Cardiac septum (tissue), 1 donor: ENCODE data around the gene P2RX7. TPM values are rescaled to one million over a fixed set of nuclear protein-coding genes. Genes with fewer than 3 reads are reported as not detected.
"Not testable (repeated sequence)": the region's sequence is repeated elsewhere in the genome, so short reads cannot be mapped to it uniquely, and the experiment has no call there.

Source experiments
- DNase-seq: peaks from one replicate; pipeline ENCODE4 v3.0.0-alpha.2; 2020; ENCODE audit warnings: low spot score
- intact Hi-C: fragments of 100-400 bp; cut with DNase I; formaldehyde crosslinking; loops from one replicate; pipeline ENCODE4 v1.14.0; 2022
- total RNA-seq: library from RNA; stranded (reverse); fragmentation: NEBNext Ultra II Directional; extraction: Animal tissue kit (Norgen Biotek cat#: 25700); gene quantifications from one replicate; pipeline ENCODE4 v1.2.1, GENCODE V29; 2021
- donor health status: DM: no; HTN: no; CAD: no.

P2RX7 gene
- total RNA-seq, 1 donor from 2014 or later: 0.65 TPM

DNA sequence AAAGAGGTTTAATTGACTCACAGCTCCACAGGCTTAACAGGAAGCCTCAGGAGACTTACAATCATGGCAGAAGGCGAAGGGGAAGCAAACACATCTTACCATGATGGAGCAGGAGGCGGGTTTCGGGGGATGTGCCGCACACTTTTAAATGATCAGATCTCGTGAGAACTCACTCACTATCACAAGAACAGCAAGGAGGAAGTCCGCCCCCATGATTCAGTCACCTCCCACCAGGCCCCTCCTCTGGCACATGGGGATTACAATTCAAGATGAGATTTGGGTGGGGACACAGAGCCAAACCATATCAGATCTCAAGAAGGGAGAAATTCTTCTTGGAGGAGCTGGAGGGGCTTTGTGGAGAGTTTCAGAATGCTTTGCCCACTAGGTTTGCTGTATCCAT, 32.2 kb downstream of the P2RX7 start:
- DNase-seq, intact Hi-C loops: not testable (repeated sequence)

DNA sequence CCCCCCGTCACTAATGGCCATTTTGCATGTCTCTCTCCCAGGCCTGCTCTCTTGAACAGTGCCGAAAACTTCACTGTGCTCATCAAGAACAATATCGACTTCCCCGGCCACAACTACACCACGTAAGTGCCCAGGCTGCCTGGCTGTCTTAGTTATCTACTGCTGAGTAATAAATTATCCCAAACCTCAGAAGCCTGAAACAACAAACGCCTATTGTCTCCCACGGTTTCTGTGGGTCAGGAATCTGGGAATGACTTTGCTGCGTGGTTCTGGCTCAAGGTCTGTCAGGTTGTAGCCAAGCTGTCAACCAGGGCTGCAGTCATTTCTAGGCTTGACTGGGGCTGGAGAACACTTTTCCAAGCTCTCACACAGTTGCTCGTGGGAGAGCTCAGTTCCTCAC, 32.6 kb downstream of the P2RX7 start:
- no peak for DNase-seq
- intact Hi-C loops: no loop called here

DNA sequence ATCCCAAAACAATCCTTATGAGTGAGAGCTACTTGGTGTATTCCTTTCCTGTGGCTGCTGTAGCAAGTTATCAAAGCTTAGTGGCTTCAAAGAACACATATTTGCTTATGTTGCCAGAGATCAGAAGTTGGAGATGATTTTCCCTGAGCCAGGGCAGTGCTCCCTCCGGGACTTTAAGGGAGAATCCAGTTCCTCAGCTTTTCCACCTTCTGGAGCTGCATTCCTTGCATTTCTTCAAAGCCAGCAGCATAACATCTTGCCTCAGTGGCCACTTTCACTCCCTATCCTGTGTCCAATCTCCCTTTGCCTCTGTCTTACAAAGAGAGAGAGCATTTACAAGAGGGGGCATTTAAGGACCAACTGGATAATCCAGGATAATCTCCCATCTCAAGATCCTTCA, 33.7 kb downstream of the P2RX7 start:
- intact Hi-C loops: no loop called here
- DNase-seq: no peak

DNA sequence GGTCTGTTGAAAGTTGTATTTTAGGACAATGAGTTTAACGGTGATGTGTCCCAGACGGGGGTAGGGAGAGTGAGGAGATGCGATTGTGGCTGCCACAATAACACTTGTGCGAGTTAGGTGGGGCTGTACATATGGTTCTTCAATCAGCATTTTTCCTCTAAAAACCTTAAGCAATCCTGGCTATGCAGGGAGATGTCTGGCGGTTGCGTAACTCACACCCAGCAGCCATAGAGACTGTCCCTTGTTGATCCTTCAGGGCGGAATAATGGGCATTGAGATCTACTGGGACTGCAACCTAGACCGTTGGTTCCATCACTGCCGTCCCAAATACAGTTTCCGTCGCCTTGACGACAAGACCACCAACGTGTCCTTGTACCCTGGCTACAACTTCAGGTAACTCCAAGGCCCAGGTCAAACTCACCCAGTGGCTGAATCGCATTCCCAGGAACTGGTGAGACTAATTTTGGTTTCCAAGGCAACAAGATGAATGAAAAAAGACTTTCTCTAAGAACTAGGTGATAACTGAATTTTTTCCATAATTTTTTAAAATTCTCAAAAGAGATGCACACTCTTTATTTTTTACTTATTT, 34.6 kb downstream of the P2RX7 start:
- intact Hi-C loops: no loop called here
- DNase-seq: no peak

DNA sequence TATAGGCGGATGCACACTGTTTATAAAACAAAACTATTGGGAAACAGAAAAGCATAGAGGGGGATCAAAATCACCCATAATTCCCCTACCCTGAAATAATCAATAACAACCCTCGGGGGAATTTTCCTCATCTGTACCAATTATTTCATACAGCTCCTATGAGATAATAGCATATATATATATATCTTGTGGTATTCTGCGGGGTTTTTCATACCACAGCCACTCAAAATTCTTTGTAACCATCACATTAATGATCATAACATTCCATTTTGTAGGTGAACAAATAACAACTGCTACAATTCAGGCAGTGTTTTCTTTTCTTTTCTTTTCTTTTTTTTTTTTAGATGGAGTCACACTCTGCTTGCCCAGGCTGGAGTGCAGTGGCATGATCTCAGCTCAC, 35.3 kb downstream of the P2RX7 start:
- intact Hi-C loops: no loop called here
- no peak for DNase-seq

DNA sequence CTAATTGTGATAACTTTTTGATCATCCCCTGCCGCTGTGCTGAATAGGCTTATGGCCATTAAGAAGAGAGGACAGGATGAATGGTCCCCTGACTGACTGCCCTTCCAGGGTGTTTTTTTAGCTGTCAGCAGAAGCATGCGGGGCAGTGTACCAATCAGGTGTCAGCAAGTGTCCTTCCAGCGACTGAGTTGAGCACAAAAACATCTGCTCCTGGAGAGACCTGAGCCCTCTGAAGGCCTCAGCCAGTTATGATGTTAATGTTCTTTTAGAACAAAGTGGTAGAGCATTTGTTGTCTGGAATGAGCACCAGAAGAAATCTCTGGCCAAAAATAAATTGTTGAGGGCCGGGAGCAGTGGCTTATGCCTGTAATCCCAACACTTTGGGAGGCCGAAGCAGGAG, 37.5 kb downstream of the P2RX7 start:
- no peak for DNase-seq
- intact Hi-C loops: no loop called here

DNA sequence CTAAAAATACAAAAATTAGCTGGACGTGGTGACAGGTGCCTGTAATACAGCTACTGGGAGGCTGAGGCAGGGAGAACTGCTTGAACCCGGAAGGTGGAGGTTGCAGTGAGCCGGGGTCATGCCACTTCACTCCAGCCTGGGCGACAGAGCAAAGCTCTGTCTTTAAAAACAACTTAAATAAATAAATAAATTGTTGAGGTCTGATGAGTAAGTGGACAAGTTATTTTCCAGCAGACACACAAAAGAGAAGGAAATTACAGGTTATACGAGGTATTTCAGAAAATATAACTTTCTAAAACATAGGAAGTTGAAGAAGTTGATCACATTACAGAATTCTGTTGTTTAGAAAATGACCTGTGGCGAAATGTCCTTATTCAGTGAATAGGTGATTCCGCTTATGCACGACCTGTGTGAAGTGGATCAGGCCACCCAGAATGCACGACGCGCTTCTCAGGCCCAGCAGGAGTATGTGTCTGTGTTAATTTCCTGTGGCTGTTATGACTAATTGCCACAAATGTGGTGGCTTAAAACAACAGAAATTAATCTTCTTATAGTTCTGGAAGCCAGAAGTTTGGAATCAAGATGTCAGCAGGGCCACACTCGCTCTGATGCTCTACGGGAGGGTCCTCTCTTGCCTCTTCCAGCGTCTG, 38.1 kb downstream of the P2RX7 start:
- intact Hi-C loops: no loop called here
- peak; percentile 7 for DNase-seq

DNA sequence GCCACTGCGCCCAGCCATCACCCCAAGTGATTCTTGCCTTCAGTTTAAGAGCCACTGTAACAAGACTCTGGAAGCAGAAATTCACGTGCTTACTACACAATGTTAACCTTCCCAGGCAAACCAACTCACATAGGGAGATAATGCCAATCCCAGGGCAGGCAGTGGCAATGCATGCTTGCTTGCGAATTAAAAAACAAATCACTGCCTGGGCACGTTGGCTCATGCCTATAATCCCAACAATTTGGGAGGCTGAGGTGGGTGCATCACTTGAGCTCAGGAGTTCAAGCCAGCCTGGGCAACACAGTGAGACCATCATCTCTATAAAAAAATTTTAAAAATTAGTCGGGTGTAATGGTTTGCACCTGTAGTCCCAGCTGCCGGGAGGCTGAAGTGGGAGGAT, 39.5 kb downstream of the P2RX7 start:
- intact Hi-C loops: no loop called here

DNA sequence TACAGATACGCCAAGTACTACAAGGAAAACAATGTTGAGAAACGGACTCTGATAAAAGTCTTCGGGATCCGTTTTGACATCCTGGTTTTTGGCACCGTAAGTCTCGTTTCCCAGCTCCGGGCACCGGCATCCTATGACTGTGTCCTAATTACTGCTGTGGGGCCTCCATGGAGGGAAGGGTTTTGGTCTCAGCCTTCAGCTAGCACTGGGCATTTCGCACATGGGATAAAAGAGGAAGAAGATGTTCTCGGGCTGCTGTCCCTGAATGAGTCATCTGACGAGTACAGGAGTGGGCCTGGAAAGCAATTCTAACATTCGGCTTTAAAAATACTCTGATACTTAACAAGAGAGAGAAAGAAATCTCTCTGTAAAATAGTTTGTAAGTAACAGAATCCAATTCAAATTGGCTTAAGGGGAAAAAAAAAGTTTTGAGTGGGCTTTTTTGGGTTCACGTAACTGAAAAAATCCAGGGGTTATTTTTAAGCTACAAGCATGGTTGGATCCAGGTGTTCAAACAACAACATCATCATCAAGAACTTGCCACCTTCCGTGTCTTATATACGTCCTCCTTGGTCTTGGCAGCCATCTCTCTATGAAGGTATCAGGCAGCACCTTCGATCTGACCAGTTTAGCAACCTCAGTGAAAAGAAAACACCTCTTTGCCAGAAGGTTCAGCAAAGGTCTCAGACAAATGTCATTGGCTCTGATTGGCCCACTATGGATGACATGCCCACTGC, 42.9 kb downstream of the P2RX7 start:
- no peak for DNase-seq
- intact Hi-C loops: no loop called here

More for the DNA sequence above, 39.5 kb downstream of the P2RX7 start:
- DNase-seq: peak; percentile 55

DNA sequence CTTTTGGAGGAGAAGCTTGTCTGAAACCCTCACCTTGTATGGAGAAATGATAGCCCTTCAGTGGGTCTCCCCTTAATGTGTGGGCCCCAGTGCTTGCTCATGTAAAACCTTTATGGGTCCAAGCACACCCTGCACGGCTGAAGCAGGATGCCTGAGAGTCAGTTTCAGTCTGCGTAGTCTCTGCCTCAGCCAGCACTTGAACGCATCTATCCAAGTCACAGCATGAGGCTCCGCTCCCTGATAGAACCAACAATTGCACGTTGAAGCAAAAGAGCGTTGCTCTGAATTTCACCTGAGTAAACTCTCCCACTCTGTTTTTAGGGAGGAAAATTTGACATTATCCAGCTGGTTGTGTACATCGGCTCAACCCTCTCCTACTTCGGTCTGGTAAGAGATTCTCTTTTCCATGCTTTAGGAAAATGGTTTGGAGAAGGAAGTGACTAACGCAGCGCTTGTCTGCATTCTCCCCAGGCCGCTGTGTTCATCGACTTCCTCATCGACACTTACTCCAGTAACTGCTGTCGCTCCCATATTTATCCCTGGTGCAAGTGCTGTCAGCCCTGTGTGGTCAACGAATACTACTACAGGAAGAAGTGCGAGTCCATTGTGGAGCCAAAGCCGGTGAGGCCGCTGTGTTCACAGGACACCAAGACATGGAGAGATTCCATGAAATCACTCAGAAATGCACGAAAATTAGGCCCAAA, 44.3 kb downstream of the P2RX7 start:
- DNase-seq: no peak
- intact Hi-C loops: no loop called here

DNA sequence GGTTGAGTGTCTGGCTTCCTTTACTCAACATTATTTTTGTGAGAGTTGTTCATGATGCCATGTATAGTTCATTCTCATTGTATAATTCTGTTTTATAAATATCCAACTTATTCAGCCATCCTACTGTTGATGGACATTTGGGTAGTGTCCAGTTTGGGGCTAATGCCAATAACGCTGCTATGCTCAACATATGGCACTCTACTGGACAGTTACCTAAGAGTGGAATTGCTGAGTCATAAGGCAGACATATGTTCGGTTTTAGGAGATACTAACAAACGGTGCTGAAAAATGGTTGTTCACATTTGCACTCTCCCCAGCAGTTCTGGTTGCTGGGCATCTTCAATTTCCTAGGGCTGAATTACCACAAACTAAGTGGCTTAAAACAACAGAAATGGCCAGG, 48.5 kb downstream of the P2RX7 start:
- intact Hi-C loops: no loop called here
- no peak for DNase-seq

DNA sequence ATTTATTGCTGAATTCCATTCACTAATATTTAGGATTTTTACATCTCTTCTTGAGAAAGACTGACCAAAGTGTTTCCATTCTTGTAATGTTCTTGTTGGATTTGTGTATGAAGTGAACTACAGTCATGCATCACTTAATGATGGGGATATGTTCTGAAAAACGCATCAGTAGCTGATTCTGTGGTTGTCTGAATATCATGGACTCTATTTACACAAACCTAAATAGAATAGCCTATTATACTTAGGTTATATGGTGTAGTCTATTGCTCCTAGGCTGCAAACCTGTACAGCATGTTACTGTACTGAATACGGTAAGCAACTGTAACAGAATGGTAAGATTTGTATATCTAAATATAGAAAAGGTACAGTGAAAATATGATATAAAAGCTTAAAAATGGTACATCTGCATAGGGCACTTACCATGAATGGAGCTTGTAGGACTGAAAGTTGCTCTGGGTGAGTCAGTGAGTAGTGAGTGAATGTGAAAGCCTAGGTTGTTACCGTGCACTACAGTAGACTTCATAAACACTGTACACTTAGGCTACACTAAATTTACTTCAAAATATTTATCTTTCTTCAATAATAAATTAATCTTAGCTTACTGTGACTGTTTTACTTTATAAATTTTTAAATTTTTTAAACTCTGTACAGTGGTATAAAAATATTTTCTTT, 49.7 kb downstream of the P2RX7 start:
- intact Hi-C loops: no loop called here
- no peak for DNase-seq

DNA sequence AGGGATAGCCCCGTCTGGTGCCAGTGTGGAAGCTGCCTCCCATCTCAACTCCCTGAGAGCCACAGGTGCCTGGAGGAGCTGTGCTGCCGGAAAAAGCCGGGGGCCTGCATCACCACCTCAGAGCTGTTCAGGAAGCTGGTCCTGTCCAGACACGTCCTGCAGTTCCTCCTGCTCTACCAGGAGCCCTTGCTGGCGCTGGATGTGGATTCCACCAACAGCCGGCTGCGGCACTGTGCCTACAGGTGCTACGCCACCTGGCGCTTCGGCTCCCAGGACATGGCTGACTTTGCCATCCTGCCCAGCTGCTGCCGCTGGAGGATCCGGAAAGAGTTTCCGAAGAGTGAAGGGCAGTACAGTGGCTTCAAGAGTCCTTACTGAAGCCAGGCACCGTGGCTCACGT, 51.7 kb downstream of the P2RX7 start:
- intact Hi-C loops: no loop called here
- DNase-seq: no peak

DNA sequence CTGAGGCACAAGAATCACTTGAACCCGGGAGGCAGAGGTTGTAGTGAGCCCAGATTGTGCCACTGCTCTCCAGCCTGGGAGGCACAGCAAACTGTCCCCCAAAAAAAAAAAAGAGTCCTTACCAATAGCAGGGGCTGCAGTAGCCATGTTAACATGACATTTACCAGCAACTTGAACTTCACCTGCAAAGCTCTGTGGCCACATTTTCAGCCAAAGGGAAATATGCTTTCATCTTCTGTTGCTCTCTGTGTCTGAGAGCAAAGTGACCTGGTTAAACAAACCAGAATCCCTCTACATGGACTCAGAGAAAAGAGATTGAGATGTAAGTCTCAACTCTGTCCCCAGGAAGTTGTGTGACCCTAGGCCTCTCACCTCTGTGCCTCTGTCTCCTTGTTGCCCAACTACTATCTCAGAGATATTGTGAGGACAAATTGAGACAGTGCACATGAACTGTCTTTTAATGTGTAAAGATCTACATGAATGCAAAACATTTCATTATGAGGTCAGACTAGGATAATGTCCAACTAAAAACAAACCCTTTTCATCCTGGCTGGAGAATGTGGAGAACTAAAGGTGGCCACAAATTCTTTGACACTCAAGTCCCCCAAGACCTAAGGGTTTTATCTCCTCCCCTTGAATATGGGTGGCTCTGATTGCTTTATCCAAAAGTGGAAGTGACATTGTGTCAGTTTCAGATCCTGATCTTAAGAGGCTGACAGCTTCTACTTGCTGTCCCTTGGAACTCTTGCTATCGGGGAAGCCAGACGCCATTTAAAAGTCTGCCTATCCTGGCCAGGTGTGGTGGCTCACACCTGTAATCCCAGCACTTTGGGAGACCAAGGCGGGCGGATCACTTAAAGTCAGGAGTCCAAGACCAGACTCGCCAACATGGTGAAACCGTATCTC, 52.6 kb downstream of the P2RX7 start:
- no peak for DNase-seq
- intact Hi-C loops: no loop called here

DNA sequence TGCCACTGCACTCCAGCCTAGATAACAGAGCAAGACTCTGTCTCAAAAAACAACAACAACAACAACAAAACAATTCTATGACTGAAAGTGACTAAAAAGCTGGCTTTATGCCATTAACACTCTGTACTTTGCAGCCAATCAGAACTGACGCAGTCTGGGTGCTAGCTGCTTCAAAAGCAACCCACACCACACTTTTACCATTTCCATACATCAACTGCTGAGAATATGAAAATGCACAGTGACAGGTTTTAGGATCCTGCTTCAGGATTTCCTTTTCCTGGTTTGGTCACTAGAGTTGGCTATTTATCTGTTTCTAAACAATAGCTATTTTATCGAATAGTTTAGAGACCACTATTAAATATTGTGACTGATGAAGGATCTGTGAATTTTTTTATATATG, 54.1 kb downstream of the P2RX7 start:
- intact Hi-C loops: no loop called here
- no peak for DNase-seq

DNA sequence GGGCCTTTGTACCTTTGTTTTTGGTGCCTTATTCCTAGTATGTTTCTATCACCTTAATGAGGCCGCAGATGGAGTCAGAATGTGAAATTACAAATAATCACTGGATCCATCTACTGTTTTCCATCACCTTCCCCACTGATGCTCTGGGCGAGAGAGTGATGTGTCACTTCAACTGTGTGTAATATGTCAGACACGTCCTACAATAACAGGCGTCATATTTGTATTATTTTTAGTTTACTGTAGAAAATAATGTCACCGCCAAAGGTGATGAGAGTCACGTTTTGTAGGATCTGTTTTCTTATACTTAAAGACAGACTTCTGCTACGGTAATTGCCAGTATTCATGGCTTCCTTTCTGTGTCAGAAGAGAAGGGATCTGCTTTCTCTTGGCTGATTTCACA, 54.8 kb downstream of the P2RX7 start:
- intact Hi-C loops: no loop called here
- DNase-seq: no peak

DNA sequence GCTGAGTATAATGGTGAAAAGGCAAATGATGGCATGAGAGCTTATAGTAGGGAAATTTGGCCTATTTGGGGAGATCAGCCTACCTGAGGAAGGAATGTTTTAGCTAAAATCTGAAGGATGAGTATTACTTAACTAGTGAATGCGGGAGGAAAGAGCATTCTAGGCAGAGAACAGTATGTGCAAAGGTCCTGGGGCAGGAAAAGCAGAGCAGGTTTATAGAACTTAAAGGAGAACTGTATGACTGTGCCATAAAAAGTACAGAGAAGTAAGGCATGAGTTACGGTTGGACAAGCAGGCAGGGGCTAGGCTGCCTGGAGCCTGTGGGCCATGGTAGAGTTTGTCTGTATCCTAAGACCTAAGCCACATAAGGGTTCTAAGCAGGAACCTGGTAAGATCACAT, 55.6 kb downstream of the P2RX7 start:
- intact Hi-C loops: no loop called here

DNA sequence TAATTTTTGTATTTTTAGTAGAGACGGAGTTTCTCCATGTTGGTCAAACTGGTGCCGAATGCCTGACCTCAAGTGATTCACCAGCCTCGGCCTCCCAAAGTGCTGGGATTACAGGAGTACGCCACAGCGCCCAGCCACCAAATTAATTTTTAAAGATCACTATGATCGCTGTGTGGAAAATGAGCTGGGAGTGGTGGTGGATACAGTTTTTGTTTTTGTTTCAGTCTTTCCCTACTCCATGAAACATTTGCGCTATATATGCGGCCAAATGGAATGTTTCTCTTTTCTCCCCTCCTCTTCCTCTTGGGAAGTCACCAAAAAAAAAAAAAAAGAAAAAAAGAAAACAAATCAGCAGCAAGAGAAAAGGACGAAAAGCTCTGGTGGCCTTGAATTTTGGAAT, 56.5 kb downstream of the P2RX7 start:
- no peak for DNase-seq

More for the DNA sequence above, 55.6 kb downstream of the P2RX7 start:
- no peak for DNase-seq

DNA sequence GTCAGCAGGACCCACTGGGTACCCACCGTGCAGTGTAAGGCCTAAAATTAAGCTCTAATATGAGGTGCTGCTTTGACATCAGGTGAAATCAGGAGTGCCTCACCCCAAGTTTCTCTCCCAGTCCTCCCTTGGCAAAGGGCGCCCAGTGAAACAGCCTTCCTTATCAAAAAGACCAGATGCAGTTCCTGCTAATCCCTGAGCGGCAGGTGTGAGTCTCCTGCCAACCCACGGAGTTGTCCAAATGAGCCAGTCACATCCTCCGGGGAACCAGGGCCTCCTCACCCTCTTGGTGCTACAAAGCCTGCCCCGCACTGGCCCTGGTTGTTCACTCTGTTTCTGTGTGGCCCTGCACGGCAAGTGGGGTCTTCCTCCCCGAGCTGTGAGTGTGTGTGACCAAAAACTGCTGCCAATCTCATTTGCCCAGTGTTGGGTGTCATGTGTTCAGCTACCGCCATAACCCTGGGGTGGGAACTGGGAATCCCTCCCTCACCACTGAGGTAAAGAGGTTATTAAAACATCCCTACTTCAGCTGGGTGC, 57.0 kb downstream of the P2RX7 start:
- intact Hi-C loops: no loop called here
- no peak for DNase-seq

More for the DNA sequence above, 56.5 kb downstream of the P2RX7 start:
- intact Hi-C loops: no loop called here
